NCI-H1694 treated with DMSO at 0.1 percent for 48 hours (cell line): ENCODE results near the gene MTMR10.
A peak's percentile ranks its signal among the peaks of the same experiment; 100 is the strongest.

ENCODE experiments used
- DNase-seq: peaks from one replicate; lab custom pipeline; 2025; lab: John Stamatoyannopoulos, UW

The MTMR10 gene

DNA sequence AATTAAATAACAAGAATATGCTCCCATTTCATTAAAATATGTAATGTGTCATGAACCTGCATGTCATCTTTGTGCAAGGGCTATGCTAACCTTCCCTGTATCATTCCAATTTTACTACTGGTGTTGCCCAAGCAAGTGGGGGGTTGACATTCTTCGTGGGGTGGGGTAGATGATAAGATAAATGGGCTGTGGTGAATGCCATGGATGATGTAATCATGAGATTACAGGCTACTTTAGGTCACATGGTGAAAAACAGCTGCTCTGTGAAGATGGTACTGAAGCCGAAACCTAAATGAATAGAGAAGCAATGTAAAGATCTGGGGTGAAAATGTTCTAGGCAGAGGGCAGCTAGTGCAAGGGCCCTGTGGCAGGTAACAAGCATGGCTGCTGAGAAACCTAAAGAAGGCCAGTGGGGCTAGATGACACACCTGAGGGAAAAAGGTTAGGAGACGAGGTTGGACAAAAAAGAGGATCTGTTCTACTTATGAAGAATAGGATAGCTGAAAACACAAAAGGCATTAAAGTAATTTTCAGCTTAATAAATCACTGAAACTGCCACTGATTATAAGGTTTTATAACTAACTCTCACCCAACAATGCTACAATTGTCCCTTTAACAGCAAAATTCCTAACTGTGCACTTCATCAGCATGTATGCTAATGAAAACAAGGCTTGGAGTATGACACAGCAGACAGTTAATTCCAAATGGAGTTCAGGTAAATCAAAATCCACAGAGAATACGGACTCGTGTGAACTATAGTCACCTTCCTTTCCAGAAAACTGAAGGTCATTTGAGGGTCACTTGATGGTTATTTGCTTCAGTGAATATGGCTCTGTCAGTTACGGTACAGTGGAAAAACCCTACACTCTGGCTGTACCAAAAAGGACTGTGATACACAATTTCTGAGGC lies 35.0 kb downstream of the MTMR10 start:
- no peak for DNase-seq

DNA sequence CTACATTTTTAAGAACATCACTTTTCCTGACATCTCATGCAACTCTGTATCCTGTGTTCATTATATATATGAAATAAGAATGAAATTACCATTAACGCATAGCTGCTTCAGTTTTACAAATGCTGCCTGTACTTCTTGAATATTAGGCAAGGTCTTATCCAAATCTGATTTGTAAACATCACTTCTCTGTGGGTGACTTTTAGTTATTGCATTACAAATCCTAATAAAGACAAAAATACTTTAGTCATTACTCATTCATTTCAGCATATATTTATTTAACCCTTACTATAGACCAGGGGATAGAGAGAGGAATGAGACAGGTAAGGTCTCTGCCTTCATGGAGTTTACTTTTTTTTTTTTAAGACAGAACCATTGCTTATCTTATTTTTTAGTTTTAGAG lies 36.8 kb downstream of the MTMR10 start:
- DNase-seq, result no peak

GRCh38 chr15:30953731-30954378 lies 37.6 kb downstream of the MTMR10 start:
- DNase-seq, result no peak

DNA sequence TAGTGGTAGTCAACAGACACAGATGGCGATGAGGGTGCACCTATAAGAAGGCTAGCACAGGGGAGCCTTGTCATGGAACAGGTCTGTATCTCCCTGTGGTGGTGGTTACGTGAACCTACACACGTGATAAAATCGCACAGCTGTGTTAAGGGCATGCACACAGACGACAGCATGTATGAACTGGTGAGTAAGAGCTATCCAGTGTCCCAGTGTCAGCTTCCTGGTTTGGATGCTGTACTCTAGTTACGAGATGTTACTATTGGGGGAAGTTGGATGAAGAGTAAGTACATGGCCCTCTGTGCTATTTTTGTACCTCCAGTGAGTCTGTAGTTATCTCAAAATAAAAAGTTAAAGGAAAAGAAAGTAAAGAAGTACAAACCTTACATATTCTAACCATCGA lies 38.2 kb downstream of the MTMR10 start:
- DNase-seq, result no peak

- no peak for DNase-seq
Observed at GRCh38 chr15:30943654-30944335, 47.6 kb downstream of the MTMR10 start.

DNA sequence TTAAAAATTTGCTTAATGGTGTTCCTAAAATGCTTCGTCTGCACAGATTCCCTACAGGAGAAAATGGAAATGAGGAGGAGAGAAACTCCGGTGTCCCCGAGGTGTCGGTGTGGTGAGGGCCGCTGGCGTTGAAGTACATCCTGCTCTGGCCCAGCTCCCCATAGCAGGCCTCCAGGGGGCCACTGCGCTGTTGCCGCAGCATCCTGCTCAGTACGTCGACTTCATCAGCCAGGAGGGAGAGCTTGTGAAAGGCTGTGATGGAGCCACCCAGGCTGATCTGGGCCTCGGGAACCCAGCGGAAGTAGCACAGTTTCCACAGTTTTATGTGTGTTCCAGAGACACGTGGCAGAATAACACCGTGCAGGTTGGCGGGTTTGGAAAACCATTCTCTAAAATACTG lies 49.9 kb downstream of the MTMR10 start:
- DNase-seq, result no peak

GRCh38 chr15:30940359-30940758 lies 51.1 kb downstream of the MTMR10 start:
- DNase-seq, result no peak

- no peak for DNase-seq
Observed at GRCh38 chr15:30939161-30939560, 52.3 kb downstream of the MTMR10 start.

DNA sequence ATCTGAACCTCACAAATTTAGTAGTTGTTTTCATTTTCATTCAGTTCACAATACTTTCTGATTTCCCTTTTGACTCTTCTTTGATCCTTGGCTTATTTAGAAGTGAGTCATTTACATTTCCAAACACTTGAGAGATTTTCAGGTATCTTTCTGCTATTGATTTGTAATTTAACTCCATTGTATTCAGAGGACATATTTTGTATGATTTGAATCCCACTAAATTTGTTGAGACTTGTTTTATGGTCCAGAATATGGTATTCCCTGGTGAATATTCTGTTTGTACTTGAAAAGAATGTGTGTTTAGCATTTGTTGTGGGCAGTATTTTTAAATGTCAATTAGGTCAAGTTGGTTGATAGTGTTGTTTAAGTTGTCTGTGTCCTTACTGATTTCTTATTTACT lies 58.1 kb downstream of the MTMR10 start:
- DNase-seq, result no peak

DNA sequence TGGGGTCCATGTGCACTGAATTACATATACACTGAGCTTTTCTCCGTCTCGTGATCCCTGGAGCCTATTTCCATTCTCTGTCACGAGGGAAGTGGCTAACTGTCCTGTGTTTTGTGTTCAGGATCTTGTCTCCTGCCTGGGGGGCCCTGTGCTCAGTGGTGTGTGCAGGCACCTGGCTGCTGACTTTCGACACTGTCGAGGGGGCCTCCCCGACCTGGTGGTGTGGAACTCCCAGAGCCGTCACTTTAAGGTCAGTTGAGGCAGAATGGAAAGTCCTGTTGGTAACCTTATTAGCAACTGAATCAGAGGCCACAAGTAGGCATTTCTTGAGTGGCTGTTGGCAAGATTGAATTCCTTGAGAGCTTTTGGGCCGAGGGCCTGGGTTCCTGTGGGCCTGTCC lies 61.0 kb downstream of the MTMR10 start:
- no peak for DNase-seq

DNA sequence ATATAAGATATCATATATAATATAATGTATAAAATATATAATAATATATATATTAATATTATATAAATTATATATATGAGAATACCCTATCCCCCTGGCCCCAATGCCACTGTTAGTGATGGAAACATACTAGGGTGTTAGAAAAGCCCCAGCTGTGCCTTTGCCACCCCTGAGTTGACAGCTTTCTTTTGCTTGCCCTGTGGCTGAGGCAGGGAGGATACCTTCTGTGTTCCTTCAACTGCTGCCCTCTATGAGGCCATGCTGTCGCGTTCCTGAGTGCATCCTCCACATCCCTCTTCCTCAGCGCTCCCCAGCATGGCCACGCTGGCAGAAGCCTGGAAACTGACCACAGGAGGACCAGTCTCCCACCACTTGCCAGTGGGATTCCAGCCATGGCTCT lies 61.4 kb downstream of the MTMR10 start:
- DNase-seq, result no peak

DNA sequence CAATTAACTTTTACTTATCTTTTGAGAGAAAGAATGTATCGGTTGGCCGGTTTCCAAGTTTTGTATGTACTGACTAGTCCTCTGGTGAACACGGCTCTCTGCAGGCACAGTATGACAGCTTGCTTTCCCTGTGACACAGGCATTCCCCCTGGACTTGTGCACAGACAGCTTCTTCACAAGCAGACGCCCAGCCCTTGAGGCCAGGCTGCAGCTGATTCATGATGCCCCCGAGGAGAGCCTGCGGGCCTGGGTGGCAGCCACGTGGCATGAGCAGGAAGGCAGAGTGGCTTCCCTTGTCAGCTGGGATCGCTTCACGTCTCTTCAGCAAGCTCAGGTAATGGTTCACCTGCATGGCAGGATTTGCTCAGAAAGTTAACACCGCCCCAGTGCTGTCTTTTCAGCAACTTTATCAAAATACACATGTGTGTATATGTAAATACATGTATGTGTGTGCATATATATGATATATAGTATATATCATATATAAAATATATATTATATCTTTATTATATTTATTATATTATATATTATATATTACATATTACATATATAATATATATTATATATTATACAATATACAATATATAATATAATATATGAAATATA lies 62.3 kb downstream of the MTMR10 start:
- DNase-seq, result peak; percentile 21

GRCh38 chr15:30928076-30928475 lies 63.4 kb downstream of the MTMR10 start:
- DNase-seq, result no peak

GRCh38 chr15:30927148-30927761 lies 64.2 kb downstream of the MTMR10 start:
- DNase-seq, result no peak

GRCh38 chr15:30926161-30926560 lies 65.3 kb downstream of the MTMR10 start:
- no peak for DNase-seq

- DNase-seq, result no peak
Observed at GRCh38 chr15:30925686-30926085, 65.7 kb downstream of the MTMR10 start.

DNA sequence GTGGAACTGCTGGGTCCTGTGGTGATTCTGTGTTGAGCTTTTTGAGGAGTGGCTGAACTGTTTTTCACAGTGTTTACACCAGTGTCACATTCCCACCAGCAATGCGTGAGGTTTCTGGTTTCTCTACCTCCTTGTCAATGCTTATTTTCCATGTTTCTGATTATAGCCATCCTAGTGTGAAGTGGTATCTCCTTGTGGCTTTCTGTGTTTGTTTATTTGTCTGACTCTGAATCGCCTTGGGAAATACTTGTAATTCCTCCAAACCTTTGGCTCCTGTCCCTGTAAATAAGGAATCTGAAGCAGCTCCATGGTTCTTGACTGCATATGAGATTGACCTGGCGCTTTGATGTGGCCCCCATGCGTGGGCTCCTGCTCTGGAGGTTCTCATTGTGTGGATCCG lies 67.1 kb downstream of the MTMR10 start:
- DNase-seq, result no peak

GRCh38 chr15:30923429-30923828 lies 68.0 kb downstream of the MTMR10 start:
- DNase-seq, result no peak

- no peak for DNase-seq
Observed at GRCh38 chr15:30922480-30923311, 68.7 kb downstream of the MTMR10 start.

GRCh38 chr15:30921781-30922479 lies 69.5 kb downstream of the MTMR10 start:
- DNase-seq, result no peak

DNA sequence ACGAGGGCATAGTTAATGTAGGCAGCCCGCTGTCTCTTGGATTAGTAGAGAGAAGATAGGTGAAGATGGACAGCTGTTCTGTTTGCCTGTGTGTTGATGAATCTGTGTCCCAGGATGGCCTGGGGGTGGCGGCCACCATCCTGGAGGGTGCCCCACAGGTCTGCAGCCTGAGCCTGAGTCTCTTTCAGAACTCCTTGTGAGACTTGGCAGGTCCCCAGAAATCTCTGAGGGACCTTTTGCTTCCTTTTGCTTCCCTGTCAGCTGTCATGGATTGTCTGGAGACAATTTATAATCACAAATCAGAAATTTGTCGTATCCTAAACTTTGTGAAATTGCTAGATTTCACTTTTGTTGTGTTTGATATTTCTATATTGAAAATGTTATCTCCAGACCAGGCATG lies 70.3 kb downstream of the MTMR10 start:
- no peak for DNase-seq
